Activated gamma-delta T cell (primary cell): Measurements from ENCODE around the gene TMEM150A.
"Not testable (repeated sequence)": the region's sequence is repeated elsewhere in the genome, so short reads cannot be mapped to it uniquely, and the experiment has no call there.

ENCODE experiments used
- DNase-seq: peaks from one replicate; lab custom pipeline; 2025; lab: John Stamatoyannopoulos, UW

TMEM150A gene

DNA sequence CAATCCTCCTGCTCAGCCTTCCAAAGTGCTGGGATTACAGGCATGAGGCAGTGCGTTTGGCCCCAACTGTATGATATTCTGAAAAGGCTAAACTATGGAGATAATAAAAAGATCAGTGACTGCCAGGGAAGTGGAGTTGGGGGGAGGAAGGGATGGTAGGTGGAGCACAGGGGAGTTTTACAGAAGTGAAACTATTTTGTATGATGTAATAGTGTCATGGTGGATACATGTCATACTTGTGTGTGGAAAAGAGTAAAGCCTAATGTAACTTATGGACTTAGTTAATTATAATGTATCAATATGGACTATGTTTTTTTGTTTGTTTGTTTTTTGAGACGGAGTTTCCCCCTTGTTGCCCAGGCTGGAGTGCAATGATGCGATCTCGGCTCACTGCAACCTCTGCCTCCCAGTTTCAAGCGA lies 38.3 kb downstream of the TMEM150A start:
- DNase-seq = no peak

DNA sequence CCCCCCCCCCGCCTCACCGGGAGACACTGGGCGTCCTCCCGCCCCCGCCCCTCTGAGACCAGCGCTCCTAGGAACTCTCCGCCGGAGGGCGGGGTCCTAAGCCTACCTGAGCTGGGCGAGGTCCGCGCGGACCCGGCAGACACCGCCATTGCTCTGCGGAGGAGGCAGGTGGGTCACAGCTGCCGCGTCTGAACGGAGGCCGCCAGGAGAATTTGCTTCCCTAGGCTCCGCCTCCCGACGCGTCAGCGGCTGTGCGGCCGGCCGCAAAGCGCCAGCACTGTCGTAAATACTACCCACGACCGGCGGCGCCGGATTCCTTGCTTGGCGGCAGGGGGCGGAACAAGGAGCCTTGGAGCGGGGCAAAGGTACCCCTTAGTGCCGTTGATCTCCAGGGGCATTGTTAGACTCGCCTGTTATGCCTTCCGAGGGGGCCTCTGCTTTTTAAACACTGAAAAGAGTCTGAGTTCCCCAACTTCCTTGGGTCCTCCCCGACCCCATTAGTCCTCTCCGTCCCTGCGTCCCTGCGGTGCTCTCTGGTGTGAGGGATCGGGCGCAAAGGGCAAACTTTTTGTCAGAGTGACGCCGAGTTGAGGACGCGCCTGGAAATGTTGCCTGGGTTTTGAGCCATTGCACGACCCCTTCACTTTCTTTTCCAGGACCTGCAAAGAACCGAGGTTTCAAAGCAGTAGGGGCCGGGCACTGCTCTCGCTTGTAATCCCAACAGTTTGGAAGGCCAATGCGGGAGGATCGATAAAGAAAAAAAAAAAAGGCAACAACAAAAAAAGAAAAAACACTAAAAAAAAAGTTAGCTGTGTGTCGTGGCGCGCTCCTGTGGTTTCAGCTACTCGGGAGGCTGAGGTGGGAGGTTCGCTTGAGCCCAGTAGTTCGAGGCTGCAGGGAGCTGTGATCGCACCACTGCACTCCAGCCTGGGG lies 41.0 kb downstream of the TMEM150A start, which contains the start of gene GGCX:
Gene GGCX (minus strand): TSS at position 214 of the 933 bp plus-strand sequence. CDS start 65 bp downstream, at position 149.
- DNase-seq = peak; percentile 90

DNA sequence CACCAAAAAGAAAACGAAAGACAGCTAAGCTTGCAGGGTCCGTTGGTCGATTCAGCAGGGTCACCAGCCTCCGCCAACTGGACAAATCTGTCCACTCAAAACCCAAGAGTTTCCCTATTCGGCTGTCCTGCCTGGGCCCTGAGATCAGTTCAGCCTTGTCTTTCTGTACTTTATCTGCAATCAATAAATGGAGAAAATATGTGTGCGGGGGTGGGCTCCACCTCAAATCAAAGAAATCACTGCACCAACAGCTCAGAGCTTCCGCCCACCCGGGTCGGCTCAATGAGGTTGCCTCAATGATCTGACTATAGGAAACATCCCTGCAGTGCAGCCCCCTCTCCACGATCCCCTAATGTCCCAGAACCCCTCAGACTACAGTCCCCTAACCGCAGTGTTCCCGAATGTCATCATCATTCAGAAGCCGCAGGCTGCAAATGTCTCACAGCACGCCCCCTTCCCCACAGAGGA lies 41.7 kb downstream of the TMEM150A start:
- no peak for DNase-seq

DNA sequence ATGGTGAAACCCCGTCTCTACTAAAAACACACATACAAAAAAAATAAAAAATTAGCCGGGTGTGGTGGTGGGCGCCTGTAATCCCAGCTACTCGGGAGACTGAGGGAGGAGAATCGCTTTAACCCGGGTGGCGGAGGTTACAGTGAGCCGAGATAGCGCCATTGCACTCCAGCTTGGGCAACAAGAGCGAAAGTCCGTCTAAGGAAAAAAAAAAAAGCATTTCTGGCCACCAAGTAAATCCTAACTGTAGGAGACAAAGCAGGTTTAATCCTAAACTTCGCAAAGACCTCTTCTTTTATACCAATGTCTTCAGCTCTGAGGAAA lies 42.1 kb downstream of the TMEM150A start:
- not testable (repeated sequence) for DNase-seq

DNA sequence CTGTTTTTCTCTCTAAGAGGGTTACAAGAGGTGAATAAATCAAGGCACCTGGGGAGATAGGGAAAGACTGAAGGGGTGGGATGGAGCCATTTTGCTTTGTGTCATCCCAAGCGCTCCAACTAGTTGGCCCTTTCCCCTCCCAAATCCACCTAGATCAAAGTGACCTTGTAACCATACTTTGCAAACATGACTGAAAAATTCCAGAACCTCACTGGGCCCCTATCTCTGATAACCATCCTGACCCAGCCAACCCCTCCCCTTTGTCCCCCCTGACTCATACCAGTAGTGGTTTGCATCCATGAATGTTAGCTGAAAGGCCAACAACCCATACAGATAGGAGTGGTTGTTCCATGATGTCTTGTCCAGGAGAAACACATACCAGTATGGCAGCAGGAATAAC lies 44.3 kb downstream of the TMEM150A start:
- DNase-seq = no peak

DNA sequence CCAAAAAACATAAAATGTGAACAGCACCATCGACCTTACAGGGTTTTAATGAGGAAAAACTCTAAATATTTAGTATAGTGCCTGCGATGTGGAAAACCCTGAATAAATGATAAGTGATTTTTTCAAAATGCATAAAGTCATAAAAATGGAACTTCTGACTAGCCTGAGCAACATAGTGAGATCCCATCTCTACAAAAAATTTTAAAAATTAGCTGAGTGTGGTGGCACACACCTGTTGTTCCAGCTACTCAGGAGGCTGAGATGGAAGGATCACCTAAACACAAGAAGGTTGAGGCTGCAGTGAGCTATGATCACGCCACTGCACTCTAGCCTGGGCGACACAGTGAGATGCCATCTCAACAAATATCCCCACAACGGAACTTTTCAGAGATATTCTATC lies 45.4 kb downstream of the TMEM150A start:
- no peak for DNase-seq

DNA sequence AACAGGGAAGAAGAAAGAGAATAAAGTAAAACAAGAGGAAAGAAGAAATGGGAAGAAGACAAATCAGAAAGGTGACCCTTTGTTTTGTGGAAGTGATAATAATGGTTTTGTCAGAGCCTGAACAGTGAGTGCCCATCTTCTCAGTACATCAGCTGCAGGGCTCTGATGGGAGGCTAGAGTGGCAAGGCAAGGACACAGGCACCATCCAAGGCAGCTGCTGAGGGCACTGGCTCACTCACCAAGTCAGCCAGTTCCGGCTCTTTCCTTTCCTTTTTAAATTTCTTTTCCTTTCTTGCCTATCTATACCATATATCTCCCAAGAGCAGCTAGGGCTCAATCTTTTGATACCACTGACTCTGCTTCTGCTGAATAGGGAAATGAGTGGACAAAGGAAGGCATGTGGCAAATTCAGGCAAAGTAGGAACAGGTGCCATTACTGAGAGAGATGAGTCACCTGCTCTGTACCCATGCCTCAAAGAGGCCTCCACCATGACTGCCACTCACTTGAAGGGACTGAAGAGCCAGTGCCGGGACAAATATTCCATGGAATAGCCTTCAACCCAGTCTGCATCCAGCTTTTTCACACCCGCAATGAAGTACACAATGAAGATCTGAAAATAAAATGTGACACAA lies 47.4 kb downstream of the TMEM150A start:
- no peak for DNase-seq

DNA sequence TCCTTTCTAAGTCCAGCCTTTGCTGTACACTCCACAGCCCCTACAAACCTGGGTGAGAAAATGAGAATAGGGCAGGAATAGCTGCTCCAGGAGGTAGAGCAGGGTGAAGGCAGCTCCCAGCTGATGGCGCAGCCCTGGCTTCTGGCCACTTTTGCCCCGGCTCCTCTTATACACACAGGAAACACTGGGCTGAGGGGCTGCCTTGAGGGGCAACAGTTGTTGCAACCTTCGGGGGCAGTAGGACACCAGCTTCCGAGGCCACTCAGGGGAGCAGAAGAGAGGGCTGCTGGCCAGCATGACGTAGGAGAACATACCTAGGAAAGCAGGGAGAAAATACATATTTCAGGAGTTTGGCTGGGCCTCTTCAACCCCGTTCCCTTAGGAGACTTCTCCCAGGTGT lies 49.3 kb downstream of the TMEM150A start:
- DNase-seq = no peak

DNA sequence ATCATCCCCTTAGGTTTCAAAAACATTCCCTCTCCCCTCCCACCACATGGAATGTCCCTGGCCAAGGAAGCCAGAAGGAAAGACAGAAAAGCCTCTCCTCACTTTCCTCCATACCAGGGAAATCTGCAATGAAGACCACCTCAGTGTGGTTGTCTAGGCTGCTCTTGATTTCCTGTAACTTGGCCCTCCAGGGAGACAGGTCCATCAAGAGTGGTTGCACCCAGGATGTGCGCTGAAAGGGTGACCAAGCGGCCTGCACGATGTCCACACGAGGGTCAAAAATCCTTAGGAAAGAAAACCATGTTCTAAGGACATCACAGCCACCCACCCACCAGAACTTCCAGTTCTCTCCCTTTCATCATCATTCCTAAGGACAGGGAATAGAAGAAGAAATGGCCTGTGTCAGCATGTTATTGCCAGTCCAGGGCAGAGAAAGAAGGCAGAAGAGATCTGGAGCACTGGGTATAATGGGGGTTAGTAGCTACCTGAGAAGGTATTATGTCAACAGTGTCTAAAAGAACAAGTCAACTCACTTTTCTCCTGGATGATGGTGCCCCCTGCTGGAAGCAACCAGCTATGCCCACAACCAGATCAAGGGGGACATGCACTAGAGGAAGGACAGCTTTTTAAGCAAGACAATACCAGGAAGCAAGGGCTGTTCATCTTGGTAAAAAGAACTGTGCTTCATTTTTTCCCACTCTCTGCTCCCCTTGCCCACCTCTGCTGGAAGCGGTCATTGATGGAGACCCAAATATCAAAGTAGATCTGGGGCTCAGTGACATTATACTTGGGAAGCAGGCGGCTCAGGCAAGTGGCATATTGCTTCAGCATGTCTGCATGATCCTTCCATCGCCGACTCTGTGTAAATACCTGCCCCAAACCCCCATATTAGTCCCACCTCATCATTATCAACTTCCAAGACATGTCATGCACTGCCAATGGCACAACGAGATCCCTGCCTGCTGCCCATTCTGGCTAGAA lies 50.5 kb downstream of the TMEM150A start:
- DNase-seq = no peak

DNA sequence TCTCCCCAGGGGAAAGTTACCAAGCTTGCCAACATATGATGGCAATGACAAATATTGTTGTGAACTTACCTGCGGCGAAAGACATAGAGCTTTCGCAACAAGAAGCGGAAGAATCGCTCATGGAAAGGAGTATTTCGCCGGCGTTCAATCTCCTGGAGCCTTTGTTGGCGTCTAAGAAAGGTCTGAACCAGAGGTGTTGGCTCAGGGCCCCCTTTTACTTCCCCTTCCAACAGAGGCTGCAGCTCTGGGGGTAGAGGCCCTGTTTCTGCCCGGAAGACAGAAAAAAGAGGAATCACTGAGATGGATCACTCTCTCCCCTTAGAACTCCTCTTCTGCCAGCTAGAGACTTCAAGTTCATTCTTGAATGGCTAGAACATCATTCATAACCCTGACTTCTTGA lies 52.0 kb downstream of the TMEM150A start:
- DNase-seq = no peak

DNA sequence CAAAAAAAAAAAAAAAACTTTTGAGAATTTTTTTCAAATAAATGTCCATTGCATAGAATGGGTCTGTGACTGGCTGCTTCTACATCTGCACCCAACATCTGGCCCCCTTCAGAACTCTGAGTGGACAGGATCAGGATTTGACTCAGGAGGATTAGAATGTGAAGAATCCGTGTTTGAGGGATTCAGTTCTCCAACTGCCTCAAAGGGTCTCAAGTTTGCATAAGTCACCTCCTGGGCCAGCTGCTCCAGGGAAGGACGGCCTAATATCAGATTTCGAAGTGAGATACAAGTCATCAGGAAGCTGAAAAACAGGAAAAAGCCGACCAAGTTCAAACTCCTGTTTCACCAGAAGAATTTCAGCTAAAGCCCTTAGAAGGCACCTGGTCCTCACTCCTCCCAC lies 52.7 kb downstream of the TMEM150A start:
- no peak for DNase-seq

DNA sequence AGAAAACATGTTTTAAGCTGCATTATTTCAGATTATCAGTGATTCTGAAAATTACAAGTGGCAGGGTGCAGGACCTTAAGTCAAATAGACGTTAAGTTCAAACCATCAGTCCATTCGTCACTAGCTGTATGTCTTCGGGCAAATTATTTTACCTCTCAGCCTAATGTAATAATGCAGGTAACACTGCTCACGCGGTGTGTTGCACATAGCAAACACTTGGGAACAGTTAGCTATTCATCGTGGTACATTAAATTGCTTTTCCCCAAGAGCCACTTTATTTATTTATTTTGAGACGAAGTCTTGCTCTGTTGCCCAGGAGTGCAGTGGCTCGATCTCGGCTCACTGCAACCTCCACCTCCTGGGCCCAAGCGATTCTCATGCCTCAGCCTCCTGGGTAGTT lies 53.4 kb downstream of the TMEM150A start:
- DNase-seq = no peak

DNA sequence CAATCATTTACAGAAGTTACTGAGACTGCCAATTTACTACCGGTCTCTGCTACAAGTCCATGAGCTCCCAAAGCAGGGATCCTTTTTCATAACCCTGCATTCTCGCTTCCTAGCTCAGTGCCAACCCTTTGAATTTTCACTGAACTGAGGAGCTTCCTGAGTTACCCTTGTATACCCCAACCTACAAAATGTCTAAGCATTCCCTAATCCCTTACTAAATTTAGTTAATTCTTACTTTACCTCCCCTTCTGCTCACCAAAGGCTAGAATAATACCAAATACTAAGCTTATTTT lies 53.9 kb downstream of the TMEM150A start:
- DNase-seq = no peak
